HEK293 (cell line): ENCODE data around the gene ABI3BP.

Source experiments
- ATF2 ChIP-seq: fragments of 450-650 bp; formaldehyde crosslinking; IDR thresholded peaks from 2 replicates; pipeline ENCODE4 v1.5.1; 2016; ENCODE audit warnings: missing biosample characterization, missing genetic modification characterization, low read depth
- CTCF ChIP-seq: fragments of 450-650 bp; formaldehyde crosslinking; IDR thresholded peaks from 2 replicates; pipeline ENCODE4 v1.5.1; 2016; ENCODE audit warnings: missing biosample characterization, missing genetic modification characterization
- TRIM28 ChIP-seq: IDR thresholded peaks from 2 replicates; pipeline ENCODE4 v1.6.1; 2011; ENCODE audit warnings: low read length, control low read depth, borderline replicate concordance

DNA sequence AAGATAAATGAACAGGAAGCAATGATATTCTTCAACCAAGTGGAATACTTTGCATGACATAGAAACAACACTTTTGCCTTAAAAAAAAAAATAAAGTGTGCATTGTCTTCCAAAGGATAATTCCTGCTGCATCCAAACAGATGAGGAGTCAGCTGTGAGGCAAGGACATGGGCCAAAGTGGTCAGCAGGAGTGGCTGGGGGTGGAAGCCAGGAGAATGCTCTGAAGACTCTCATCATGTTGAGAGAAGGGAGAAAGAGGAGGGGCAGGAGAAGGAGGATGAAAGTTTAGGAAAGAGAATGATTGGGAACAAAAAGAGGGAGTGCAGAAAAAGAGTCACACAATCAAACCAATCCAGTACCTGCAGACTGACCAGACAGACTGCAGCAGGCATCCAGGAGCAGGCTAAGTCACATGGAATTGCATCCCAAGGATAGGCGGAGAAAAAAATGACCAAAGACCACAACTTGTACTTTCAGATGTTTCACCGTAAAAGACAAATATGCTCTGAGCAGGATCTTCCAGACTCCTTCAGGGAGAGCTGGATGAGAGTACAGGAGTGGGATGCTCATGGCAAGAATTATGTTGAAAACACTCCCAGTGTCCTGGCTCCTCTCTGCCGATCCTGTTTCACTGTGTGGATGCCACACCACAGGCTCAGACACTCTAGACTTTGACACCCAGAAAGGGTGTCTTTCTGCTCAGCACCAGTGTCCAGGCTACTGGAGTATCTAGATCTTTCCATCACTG, 11.9 kb downstream of the ABI3BP start:
- TF ChIP-seq TRIM28 (no peak), CTCF (tag by site-specific recombination) (no peak), ATF2 (tag by site-specific recombination) (no peak)
